Stimulated activated naive CD8-positive, alpha-beta T cell treated with anti-CD3 and anti-CD28 coated beads, Interleukin-15, amount 100 ng/mL, for 72 hours (primary cell): ENCODE results near the gene KRTAP4-2.
"Not testable (repeated sequence)": the region's sequence is repeated elsewhere in the genome, so short reads cannot be mapped to it uniquely, and the experiment has no call there.

Source experiments
- ATAC-seq: fragments of 150-1000 bp; cut with Tn5 transposase; 2 replicates; pipeline ENCODE4 v1.10.0; 2021; ENCODE audit warnings: mild to moderate bottlenecking, moderate library complexity
- DNase-seq, 2 donors: peaks; one replicate each; pipeline ENCODE4 v3.0.0; 2021 to 2022
- H3K27ac Mint-ChIP-seq, 2 donors: one replicate each; pipeline ENCODE4 v1.8.0; 2022; ENCODE audit warnings: mild to moderate bottlenecking in 2 of 2, mixed read lengths in 2 of 2, moderate library complexity in 2 of 2
- H3K27me3 Mint-ChIP-seq: one replicate; pipeline ENCODE4 v1.8.0; 2022; ENCODE audit warnings: mixed read lengths
- H3K4me1 Mint-ChIP-seq: one replicate; pipeline ENCODE4 v1.8.0; 2022; ENCODE audit warnings: mild to moderate bottlenecking, mixed read lengths
- H3K4me3 Mint-ChIP-seq, 2 donors: one replicate each; pipeline ENCODE4 v1.8.0; 2022; ENCODE audit warnings: mild to moderate bottlenecking in 2 of 2, mixed read lengths in 2 of 2, moderate library complexity in 1 of 2
- H3K9me3 Mint-ChIP-seq, 2 donors: one replicate each; pipeline ENCODE4 v1.8.0; 2022; ENCODE audit warnings: mixed read lengths in 2 of 2

KRTAP4-2 gene

GRCh38 chr17:41177727-41178271 lies at the start of gene KRTAP4-2:
KRTAP4-2 (minus strand) TSS chr17:41178221; CDS start chr17:41178164, 57 bp downstream.
- H3K27me3 Mint-ChIP-seq: no peaks in the 10 kb centered on the region
- DNase-seq (no peak), ATAC-seq (no peak)
- H3K27ac Mint-ChIP-seq: peak within 1 kb of the TSS in 1 of 2 donors; percentile 27
- no peaks in the 10 kb centered on the region for H3K9me3 Mint-ChIP-seq
- no peak within 1 kb of the TSS for H3K4me3 Mint-ChIP-seq
- H3K4me1 Mint-ChIP-seq: no peaks in the 10 kb centered on the region

- DNase-seq, ATAC-seq, H3K9me3 Mint-ChIP-seq, H3K4me1 Mint-ChIP-seq, H3K4me3 Mint-ChIP-seq, H3K27me3 Mint-ChIP-seq, H3K27ac Mint-ChIP-seq: not testable (repeated sequence)
Observed at GRCh38 chr17:41226598-41227095, 48.6 kb upstream of the KRTAP4-2 start, which contains the start of gene KRTAP9-2. KRTAP9-2 (plus strand) TSS chr17:41226648; CDS start chr17:41226655, 7 bp downstream.

GRCh38 chr17:41226051-41226450 lies 48.0 kb upstream of the KRTAP4-2 start:
- no peak for DNase-seq
- Mint-ChIP-seq H3K27me3 (no peaks in the 10 kb centered on the region), H3K4me1 (no peaks in the 10 kb centered on the region), H3K9me3 (no peaks in the 10 kb centered on the region), H3K4me3 (no peak overlapping the region), H3K27ac (no peak overlapping the region)
- no peak for ATAC-seq

GRCh38 chr17:41223821-41224220 lies 45.8 kb upstream of the KRTAP4-2 start:
- H3K9me3 Mint-ChIP-seq: peaks cover 6 to 13% of the 10 kb centered on the region in 2 donors
- no peak overlapping the region for H3K4me3 Mint-ChIP-seq
- ATAC-seq (no peak), DNase-seq (no peak)
- H3K27me3 Mint-ChIP-seq: no peaks in the 10 kb centered on the region
- H3K27ac Mint-ChIP-seq: no peak overlapping the region
- no peaks in the 10 kb centered on the region for H3K4me1 Mint-ChIP-seq

- Mint-ChIP-seq H3K9me3 (peaks cover 10 to 11% of the 10 kb centered on the region in 2 donors), H3K27ac (no peak overlapping the region), H3K27me3 (peaks cover 9% of the 10 kb centered on the region), H3K4me3 (no peak overlapping the region), H3K4me1 (peaks cover 4% of the 10 kb centered on the region)
- DNase-seq (no peak), ATAC-seq (no peak)
Observed at GRCh38 chr17:41215681-41216080, 37.7 kb upstream of the KRTAP4-2 start.

- Mint-ChIP-seq H3K4me1 (peaks cover 4% of the 10 kb centered on the region), H3K4me3 (no peak overlapping the region), H3K9me3 (peaks cover 0 to 8% of the 10 kb centered on the region in 2 donors), H3K27me3 (peaks cover 9% of the 10 kb centered on the region), H3K27ac (no peak overlapping the region)
- DNase-seq (no peak), ATAC-seq (no peak)
Observed at GRCh38 chr17:41212524-41213169, 34.6 kb upstream of the KRTAP4-2 start.

- H3K4me1 Mint-ChIP-seq: peaks cover 4% of the 10 kb centered on the region
- H3K27me3 Mint-ChIP-seq: peaks cover 9% of the 10 kb centered on the region
- ATAC-seq (no peak), DNase-seq (no peak)
- H3K4me3 Mint-ChIP-seq: no peak overlapping the region
- H3K9me3 Mint-ChIP-seq: peaks cover 0 to 9% of the 10 kb centered on the region in 2 donors
- H3K27ac Mint-ChIP-seq: no peak overlapping the region
Observed at GRCh38 chr17:41211845-41212466, 33.9 kb upstream of the KRTAP4-2 start.

- no peak for DNase-seq
- Mint-ChIP-seq H3K27ac (no peak overlapping the region), H3K4me1 (no peaks in the 10 kb centered on the region), H3K4me3 (no peak overlapping the region), H3K9me3 (peaks cover 0 to 5% of the 10 kb centered on the region in 2 donors), H3K27me3 (no peaks in the 10 kb centered on the region)
- no peak for ATAC-seq
Observed at GRCh38 chr17:41199421-41200078, 21.5 kb upstream of the KRTAP4-2 start.

GRCh38 chr17:41196068-41196467 lies 18.0 kb upstream of the KRTAP4-2 start:
- no peak overlapping the region for H3K4me3 Mint-ChIP-seq
- DNase-seq (no peak), ATAC-seq (no peak)
- no peaks in the 10 kb centered on the region for H3K27me3 Mint-ChIP-seq
- peaks cover 0 to 10% of the 10 kb centered on the region in 2 donors for H3K9me3 Mint-ChIP-seq
- no peak overlapping the region for H3K27ac Mint-ChIP-seq
- no peaks in the 10 kb centered on the region for H3K4me1 Mint-ChIP-seq

GRCh38 chr17:41190328-41190727 lies 12.3 kb upstream of the KRTAP4-2 start:
- no peaks in the 10 kb centered on the region for H3K4me1 Mint-ChIP-seq
- H3K27me3 Mint-ChIP-seq: peaks cover 7% of the 10 kb centered on the region
- ATAC-seq (no peak), DNase-seq (no peak)
- no peak overlapping the region for H3K4me3 Mint-ChIP-seq
- peaks cover 0 to 5% of the 10 kb centered on the region in 2 donors for H3K9me3 Mint-ChIP-seq
- peak overlapping the region in 1 of 2 donors; percentile 5 for H3K27ac Mint-ChIP-seq

GRCh38 chr17:41189837-41190318 lies 11.9 kb upstream of the KRTAP4-2 start, which contains the start of gene KRTAP9-1:
KRTAP9-1 (plus strand) TSS chr17:41189887; CDS start chr17:41189887, 0 bp downstream.
- not testable (repeated sequence) for H3K9me3 Mint-ChIP-seq, ATAC-seq, H3K27me3 Mint-ChIP-seq, H3K4me1 Mint-ChIP-seq, H3K4me3 Mint-ChIP-seq, DNase-seq
- H3K27ac Mint-ChIP-seq: peak within 1 kb of the TSS; percentile 5 to 12

- Mint-ChIP-seq H3K4me1 (no peaks in the 10 kb centered on the region), H3K27ac (no peak overlapping the region), H3K27me3 (peaks cover 7% of the 10 kb centered on the region), H3K4me3 (no peak overlapping the region), H3K9me3 (no peaks in the 10 kb centered on the region)
- no peak for DNase-seq
- ATAC-seq: no peak
Observed at GRCh38 chr17:41186872-41187271, 8.9 kb upstream of the KRTAP4-2 start.

- DNase-seq (no peak), ATAC-seq (no peak)
- Mint-ChIP-seq H3K4me1 (no peaks in the 10 kb centered on the region), H3K27ac (no peak overlapping the region), H3K4me3 (no peak overlapping the region), H3K27me3 (peaks cover 2% of the 10 kb centered on the region), H3K9me3 (no peaks in the 10 kb centered on the region)
Observed at GRCh38 chr17:41185001-41185400, 7.0 kb upstream of the KRTAP4-2 start.

- no peaks in the 10 kb centered on the region for H3K4me1 Mint-ChIP-seq
- no peak for ATAC-seq
Observed at GRCh38 chr17:41184480-41184961, 6.5 kb upstream of the KRTAP4-2 start, which contains the start of gene KRTAP4-1. KRTAP4-1 (minus strand) TSS chr17:41184911; CDS start chr17:41184854, 57 bp downstream.

More at GRCh38 chr17:41184480-41184961, 6.5 kb upstream of the KRTAP4-2 start, which contains the start of gene KRTAP4-1:
- no peaks in the 10 kb centered on the region for H3K27me3 Mint-ChIP-seq
- no peak within 1 kb of the TSS for H3K27ac Mint-ChIP-seq
- no peak for DNase-seq
- no peaks in the 10 kb centered on the region for H3K9me3 Mint-ChIP-seq
- H3K4me3 Mint-ChIP-seq: no peak within 1 kb of the TSS
